Measurements from ENCODE around the gene IL4R.
A peak's percentile ranks its signal among the peaks of the same experiment; 100 is the strongest.
"Not testable (repeated sequence)": the region's sequence is repeated elsewhere in the genome, so short reads cannot be mapped to it uniquely, and the experiment has no call there.

Gene IL4R

GRCh38 chr16:27288313-27288712, 25.5 kb upstream of the IL4R start:
- DNase-seq (ENCODE audit: low read depth): not testable (repeated sequence)

- DNase-seq (ENCODE audit: low read depth): no peak
Observed at GRCh38 chr16:27289669-27290068, 24.1 kb upstream of the IL4R start.

GRCh38 chr16:27290562-27290961, 23.2 kb upstream of the IL4R start:
- no peak for DNase-seq (ENCODE audit: low read depth)

GRCh38 chr16:27291106-27291505, 22.7 kb upstream of the IL4R start:
- DNase-seq (ENCODE audit: low read depth): no peak

GRCh38 chr16:27291722-27292240, 22.0 kb upstream of the IL4R start:
- DNase-seq (ENCODE audit: low read depth): no peak

GRCh38 chr16:27293343-27293742, 20.4 kb upstream of the IL4R start:
- no peak for DNase-seq (ENCODE audit: low read depth)

- DNase-seq (ENCODE audit: low read depth): no peak
Observed at GRCh38 chr16:27298132-27298531, 15.6 kb upstream of the IL4R start.

- DNase-seq (ENCODE audit: low read depth): no peak
Observed at GRCh38 chr16:27301236-27301861, 12.4 kb upstream of the IL4R start.

- DNase-seq (ENCODE audit: low read depth): no peak
Observed at GRCh38 chr16:27302126-27302525, 11.6 kb upstream of the IL4R start.

GRCh38 chr16:27303256-27304100, 10.3 kb upstream of the IL4R start:
- DNase-seq (ENCODE audit: low read depth): no peak

- no peak for DNase-seq (ENCODE audit: low read depth)
Observed at GRCh38 chr16:27304102-27304501, 9.7 kb upstream of the IL4R start.

- no peak for DNase-seq (ENCODE audit: low read depth)
Observed at GRCh38 chr16:27304881-27305745, 8.7 kb upstream of the IL4R start.

GRCh38 chr16:27305839-27306442, 7.8 kb upstream of the IL4R start:
- no peak for DNase-seq (ENCODE audit: low read depth)

GRCh38 chr16:27308792-27309191, 5.0 kb upstream of the IL4R start:
- DNase-seq (ENCODE audit: low read depth): no peak

GRCh38 chr16:27310576-27311447, 3.0 kb upstream of the IL4R start:
- no peak for DNase-seq (ENCODE audit: low read depth)

- no peak for DNase-seq (ENCODE audit: low read depth)
Observed at GRCh38 chr16:27311448-27311830, 2.3 kb upstream of the IL4R start.

GRCh38 chr16:27311897-27312303, 1.9 kb upstream of the IL4R start:
- no peak for DNase-seq (ENCODE audit: low read depth)

GRCh38 chr16:27312580-27313421, 973 bp upstream of the IL4R start:
- no peak for DNase-seq (ENCODE audit: low read depth)

- peak; percentile 46 for DNase-seq (ENCODE audit: low read depth)
Observed at GRCh38 chr16:27314161-27314723, 468 bp downstream of the IL4R start.

- DNase-seq (ENCODE audit: low read depth): no peak
Observed at GRCh38 chr16:27314986-27315332, 1.2 kb downstream of the IL4R start.
